SKM-1 (cell line): ENCODE measurements around the gene NFYA.

Experiments
- DNase-seq: peaks from one replicate; lab custom pipeline; 2025; ENCODE audit not compliant: unreplicated experiment; lab: John Stamatoyannopoulos, UW

The NFYA gene

DNA sequence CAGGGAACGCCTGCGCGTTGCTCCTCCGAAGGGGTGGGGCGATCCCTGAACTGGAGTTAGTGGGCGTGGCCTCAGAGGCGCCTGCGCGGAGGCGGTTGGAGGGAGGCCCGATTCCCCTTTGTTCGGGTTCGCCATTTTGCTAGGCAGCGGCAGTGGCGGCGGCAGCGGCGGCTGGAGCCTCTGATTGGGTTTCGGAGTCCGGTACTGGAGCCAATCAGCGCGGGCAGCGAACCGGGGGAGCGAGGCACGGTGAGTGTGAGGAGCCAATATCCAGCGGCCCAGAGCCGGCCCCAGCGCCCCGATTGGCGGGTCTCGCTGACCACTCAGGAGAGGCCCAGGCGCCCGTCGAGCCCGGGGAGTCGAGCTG is at the start of gene NFYA:
TSS of gene NFYA (plus strand) at position 139 of the 367 bp plus-strand sequence. CDS start 6,116 bp downstream, outside the sequence.
- peak; percentile 100 for DNase-seq

DNA sequence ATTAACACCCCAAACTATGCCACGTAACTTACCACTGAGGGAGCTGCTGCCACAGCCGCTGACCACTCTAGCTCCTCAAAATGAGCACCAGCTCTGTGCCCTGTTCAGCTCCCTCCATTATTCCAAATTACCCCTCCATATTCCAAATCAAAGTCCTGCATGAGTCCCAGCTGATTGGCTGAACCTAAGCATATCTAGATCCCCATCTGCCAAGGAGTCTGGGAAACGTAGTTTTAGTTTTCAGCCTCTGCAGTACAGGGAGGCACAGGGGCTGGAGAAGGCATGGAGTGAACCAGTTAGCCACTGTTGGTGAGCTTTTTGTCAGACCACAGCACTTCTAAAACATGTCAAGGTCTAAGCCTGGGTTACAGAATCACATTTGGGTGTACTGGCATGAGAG is 49.7 kb upstream of the NFYA start:
- no peak for DNase-seq

DNA sequence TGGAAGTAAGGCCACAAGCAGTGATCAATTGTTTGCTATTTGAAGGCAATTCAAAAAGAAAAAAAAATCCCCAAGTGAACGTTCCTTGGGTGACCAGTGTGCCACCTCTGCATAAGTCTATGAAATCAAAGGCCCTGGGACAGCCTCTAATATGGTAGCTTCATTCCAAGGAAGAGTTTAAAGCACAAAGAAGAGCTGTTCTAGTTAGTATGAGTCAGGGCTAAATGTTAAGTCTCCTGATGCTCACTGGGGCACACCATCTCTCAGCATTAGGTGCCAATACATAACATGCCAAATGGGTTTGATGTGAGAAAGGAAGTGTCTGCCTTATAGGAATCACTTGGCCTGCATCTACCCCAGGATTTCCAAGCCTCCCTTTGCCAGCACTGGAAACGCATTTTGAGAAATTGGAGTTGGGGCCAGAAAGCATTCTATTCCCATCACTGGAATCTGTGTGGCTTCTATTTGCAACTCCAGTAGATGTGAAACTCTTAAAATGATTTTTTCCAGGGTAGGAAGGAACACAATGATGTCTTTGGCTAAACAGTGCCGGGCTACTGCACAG is 46.7 kb upstream of the NFYA start:
- no peak for DNase-seq

DNA sequence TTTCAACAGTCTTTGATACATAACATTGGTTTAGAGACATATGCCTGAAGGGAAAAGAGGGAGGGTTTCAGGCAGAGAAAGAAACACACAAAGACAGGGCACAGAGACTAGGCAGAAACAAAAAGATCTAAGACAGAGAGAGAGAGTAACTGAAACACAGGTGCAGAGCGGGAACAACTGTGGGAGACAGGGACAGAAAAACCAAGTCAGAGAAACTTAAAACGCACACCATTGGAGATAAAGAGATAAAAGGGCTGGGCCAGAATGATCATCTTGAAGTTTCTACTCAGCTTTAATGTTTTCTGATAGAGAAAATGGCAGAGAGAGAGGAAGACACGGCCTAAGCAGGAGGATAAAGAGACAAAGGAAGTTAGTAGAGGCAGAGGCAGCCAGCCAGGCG is 45.5 kb upstream of the NFYA start:
- no peak for DNase-seq

DNA sequence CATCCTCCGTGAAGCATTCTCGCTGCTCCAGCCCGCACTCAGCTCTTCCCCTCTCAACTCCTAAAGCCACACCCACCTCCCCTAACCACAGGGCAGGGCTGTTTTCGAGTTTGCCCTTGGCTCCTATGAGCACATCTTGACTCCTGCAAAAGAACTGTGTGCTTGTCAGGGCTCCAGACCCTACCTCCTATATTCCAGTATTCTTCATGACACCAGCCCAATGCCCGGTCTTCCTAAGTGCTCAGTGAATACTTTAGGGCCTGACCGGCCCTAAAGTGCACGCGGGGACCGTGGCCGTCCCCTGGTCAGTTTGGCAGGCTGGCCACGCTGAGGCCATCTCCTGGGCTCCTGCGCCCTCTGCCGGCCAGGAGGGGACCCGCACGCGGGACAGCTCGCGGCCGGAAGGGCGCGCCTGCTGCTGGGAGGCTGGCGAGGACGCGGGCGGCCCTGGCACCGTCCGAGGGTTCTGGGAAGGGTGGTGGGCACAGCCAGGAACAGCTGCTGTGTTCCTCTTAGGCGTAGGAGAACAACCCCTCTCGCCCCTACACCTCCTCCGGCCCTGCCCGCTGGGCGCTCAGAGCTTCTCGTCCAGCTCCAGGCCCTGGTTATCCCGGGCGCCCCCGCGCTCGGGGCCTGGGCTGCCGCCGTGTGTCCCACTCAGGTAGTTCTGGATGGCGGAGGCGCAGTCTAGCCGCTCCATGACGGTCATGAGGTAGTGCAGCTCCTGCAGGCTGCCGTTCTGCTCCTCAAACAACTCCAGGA is 44.8 kb upstream of the NFYA start:
- DNase-seq, result peak; percentile 72

DNA sequence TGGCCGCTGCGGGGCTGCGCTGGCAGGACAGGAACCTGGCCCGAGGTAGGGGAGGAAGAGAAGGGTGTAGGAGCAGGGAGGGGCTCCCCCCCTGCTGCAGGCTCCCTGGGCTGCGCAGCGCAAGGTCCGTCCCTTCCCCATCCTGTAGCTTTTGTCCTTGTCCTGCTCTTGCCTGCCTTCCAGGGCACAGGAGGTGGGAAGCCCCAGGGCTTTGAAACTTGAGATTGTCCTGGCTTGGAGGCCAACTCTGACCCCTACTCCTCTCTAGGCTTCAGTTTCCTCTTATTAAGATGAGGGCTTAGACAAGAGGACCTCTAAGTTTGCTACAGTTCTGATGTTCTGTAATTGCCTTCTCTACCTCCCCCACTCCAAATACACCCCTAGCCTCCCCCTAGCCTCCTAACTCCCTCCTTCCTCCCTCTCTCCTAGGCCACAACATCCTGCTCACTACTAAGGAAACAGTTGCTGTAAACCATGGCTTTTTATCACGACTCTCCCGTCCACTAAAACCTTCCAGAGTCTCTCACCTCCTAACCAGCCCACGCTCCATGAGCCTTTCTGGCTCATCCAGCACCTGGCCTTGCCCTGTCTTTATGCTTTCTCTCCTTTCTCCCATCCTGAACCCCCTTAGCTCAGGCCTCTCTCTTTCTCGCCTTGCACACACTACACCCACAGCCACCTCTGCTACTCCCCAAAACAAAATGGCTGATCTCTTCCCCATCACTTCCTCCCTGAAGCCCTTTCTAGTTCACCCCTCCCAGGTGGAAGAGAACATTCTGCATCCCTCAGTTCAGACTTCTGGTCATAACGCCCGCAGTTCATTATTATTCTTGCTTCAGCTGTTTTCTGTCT is 44.0 kb upstream of the NFYA start:
- DNase-seq, result no peak

DNA sequence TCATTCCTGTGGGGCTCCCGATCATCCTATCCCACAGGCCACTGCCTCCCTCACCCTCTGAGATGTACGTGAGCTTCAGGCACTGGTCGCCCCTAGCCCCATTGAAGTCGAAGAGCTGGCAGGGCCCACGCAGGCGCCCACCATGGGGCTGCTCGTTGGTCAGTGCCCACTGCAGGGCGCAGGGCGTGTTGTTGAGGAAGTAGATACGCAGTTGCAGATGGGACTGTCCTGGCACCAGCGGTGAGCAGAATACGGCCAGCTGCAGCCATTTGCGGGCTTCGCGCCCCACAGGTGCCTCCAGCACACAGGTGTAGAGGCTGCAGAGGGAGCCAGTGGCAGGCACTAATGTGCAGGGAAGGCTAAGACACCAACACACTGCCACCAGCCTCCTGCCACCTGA is 39.9 kb upstream of the NFYA start:
- no peak for DNase-seq

DNA sequence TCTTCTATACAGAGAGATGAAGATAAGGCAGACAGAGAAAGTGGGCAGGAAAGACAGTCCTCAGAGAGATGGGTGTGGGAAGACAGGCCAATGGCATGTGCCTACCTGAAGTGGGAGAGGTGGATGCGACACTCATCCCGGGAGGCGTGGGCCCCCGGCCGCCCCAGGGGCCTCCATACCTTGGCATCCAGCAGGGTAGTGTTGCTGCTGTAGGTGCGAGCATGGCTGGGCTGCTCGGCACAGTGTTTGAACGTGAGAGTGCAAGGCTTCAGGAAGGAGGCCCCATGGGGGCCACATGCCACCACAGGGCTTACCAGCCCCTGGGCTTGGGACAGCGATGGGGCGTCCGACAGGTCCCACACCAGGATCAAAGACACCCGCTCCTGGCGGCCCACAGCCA is 39.0 kb upstream of the NFYA start:
- DNase-seq, result no peak

DNA sequence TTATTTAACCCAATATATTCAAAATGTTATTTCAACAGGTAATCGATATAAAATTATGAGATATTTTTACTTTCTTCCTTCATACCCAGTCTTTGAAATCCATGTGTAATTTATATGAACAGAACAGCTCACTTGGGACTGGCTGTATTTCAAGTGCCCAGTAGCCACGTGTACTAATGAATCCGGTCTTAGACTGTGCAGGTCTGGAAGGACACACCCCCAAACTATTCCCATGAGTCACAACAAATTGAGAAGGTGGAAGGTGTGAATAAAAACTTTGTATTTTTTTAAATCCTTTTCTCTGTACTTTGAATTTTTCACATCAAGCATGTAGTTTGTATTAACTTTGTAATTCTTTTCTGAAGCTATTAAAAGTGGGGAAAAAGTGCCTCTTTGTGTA is 36.6 kb upstream of the NFYA start:
- DNase-seq, result no peak

DNA sequence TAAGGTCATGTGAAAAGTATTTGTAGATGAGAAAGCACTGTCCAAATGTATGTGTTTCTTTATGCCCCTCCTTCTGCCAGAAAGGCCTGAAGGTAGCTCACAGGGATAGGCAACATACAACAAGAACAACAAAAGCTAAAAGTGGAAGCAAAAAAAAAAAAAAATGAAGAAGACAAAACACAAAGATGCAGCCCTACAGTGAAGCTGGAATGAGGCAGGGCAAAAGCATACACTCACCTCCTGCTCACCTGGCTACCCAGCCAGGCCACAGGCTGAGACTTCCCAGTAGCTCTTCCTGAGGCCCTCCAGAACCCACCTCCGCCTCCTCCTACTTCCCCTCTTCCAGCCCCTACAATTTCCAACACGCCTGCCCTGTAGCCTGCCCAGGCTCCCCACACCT is 36.2 kb upstream of the NFYA start:
- no peak for DNase-seq

DNA sequence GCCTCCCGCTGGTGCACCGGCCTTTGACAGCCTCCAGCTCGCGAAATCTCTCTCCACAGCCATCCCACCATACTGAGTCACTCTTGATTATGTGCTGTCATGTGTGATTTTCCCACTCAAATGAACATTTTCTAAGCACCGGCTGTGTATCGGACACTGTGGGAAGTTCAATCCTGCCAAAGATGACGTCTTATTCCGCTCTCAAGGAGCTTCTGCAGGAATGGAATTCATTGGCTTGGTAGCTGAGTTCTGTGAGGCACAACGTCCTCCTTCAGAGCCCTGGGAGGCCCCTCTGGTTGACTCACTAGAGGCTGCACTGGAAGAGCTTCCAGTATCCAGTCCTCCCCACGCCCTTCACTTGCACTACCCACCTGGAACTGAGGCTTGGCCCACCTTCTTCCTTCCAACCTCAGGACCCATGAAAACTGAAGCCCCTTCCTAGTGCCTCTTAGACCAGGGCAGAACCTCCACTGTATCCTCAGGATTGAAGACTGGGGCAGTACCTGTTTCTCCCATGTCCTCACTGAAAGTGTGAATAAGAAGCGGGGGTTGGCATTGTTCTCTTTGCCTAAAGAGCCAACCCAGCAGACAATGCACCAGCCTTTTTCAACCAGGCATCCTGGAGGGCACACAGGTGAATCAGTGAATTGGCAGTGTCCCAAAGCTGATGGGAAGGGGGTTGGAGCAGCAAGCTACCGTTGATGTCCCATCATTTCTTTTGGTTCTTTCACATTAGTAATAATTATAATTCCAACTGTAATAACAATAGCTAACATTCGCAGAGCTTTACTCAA is 35.5 kb upstream of the NFYA start:
- no peak for DNase-seq

DNA sequence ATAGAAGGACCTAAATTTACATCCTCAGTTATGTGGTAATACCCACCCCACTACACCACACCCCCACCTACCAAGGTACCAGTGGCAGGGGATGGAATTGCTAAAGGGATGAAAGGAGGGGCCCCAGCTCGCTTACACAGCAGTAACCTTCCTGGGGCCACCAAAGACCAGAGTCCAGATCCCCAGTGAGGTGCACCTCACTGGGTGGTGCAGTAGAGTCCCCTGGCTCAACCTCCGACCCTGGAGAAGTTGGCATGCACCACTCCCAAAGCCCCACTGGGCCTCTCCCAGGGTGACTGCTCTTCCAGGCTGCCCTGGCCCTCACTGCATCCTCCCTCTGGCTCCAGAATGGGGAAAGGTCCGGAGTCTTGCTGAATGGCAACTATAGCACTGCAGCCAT is 34.6 kb upstream of the NFYA start:
- no peak for DNase-seq

DNA sequence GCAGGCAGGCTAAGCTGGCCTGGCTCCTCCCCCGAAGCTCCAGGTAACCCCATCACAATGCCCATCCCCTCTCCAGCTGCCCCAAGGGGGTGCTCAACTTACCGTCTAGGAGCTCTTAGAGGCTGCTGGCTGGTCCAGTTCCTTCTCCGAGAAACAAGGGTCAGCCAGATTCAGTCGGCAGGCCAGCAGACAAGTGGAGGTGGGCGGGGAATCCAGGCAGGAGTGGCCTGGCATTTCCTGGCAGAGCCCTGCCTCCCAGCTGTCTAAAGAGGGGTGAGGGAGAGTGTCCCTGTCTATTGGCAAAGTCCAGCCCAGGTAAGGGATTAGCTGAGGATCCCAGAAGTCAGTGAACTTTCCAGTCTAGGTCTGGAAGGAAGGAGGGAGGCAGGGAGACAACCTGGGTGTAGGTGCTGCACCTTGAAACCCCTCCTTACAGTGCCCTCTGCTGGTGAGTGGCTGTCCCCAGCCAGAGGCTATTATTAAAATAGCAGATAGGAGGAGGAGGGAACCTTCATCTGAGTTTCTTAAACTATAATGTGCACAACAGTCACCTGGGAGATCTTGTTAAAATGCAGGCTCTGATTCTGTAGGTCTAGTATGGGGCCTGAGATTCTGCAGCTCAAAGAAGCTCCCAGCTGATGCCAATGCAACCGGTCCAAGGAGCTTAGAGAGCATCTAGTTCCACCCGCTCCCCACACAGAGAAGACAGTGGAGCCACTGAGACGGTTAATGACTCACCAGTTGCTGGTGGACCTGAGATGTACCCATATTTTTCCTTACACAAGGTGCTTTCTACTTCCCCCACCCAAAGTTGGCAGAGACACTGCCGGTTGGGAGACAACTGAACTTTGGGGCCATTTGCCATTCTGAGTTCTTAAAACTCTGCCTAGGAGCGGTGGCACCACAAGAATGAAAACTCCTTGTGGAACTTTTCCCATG is 33.4 kb upstream of the NFYA start, which contains the start of gene UNC5CL:
TSS of gene UNC5CL (minus strand) at position 162 of the 939 bp plus-strand sequence. CDS start 4,147 bp downstream, outside the sequence.
- peak; percentile 42 for DNase-seq

DNA sequence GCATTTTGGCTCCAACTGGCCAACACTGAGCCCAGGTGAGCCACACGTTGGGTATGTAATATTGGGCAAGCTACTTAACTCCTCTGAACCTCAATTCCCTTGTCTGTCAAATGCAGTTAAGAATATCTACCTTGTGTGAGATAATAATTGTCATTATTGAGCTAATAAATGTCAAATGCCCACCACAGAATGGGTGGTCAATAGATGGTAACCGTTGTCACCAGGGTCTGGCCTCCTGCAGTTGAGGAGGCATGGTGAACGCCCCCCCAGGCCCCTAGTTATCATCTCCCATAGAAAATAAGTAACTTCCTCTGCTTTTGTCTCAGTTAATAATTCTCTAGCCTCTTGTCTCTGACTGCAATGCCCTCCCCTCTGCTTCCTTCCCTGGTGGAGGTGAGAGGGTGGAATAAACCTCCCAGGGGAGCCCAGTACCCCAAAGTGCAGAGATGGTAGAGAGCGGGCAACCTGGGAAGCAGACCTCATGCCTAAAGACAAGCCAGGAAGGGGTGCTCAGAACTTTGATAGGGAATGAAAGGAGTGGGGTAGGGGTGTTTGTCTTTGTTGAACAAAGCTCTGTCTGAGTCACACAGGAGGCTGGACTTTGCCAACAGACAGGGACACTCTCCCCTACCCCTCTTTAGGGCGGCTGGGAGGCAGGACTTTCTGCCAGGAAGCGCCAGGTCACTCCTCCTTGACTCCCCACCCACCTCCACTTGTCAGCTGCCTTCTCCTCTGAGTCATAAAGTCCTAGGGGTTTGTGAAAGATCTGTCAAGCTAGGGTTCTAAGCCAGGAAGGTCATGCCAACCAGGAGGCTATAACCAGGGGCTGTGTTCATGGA is 32.5 kb upstream of the NFYA start:
- no peak for DNase-seq

DNA sequence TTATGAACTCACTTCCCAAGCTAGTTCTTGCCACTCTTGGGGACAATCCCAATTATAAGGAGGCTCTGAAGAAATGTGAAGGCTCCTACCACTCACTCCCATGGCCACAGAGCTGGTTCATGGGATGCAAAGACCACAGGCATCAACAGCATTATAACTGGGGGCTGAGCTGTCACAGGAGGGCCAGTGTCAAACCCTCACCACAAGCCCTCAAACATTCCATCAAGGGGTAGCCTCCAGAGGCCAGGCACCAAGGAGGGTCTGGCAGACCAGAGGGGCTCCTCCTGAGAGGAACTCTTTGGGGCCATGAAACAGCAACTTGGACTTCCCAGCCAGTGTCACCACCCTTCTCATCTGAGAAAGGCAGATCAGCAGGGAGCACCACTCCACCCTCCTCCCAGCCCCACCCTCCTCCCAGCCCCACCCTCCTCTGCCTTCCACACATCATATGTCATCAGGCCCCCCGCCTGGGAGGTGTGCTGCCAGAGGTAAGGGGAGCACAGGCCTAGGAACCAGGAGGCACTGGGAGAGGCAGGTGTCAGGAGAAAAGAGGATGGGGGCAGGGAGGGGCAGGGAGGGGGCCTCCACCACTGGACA is 31.7 kb upstream of the NFYA start:
- DNase-seq, result no peak

DNA sequence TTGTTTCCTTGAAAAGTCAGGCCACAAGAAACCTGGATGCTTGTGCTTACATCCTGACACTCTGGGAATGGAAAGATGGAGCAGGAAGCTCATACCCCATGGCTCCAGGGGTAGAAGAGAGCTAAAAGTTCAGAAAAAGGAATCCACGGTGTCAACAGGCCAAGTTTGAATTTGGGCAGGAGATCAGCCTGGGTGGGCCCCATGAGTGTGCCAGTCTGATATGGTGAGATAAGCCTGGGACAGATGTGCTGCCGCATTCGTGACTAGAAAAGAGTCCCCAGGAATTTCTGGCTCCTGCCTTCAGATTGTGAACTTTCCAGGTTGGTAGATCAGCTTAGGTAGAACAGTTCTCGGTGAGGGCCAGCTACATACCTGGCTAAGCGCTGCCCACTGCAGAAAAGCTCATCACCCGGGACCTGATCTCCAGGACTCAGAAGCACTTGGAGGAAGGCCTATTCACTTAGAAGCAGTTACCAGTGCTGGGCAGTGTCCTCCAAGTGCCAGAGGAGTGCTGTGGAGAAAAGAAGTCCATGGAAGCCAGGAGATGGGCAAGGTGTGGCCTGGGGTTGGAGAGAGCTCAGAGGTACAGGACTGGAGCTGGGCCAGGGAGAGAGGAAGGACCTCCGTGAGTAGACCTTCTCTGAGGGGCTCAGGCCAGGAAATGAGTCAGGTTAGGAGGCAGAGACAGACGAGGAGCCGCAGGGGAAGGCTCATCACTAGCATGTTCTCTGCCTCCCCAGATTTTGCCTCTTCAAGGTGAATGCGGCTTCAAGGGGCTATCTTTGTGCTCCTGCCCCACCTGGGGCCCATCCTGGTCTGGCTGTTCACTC is 30.3 kb upstream of the NFYA start, which contains the start of gene TSPO2:
TSS of gene TSPO2 (plus strand) at position 242 of the 830 bp plus-strand sequence. CDS start at position 761, 519 bp downstream.
- no peak for DNase-seq

DNA sequence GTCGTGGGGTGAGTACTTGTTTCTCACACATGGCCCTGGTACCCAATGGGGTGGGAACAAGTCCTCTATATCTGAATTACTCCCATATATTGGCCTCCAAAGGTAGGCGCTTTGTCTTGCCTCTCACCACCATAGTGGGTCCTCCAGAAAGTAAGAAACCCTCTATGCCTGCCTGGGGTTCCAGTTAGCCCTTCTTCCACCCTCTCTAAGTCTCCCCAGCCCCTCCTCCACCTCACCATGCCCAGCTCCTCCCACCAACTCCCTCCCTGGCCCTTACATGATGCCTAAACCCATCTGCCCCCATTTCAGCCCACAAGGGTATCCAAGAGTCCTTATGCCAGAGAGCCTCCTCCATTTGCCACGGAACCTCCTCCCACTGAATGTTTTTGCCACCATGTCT is 29.6 kb upstream of the NFYA start:
- no peak for DNase-seq

DNA sequence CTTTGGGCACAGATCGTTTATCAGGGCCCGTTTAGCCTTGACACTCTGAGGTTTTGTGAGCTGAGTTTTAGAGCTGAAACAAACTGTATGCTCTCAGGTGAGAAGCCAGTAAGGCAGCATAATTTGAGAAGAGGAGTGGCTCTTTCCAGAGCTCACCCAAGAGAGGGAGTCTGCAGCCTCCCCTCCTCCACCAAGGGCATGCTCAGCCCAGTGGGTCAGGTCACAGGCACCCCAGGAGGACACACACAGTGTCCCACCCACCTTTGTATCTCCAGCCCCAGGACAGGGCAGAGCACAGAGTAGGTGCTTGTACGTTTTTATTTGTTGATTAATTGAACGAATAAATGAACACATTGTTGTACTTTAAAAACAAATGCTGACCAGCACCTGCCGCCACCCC is 27.1 kb upstream of the NFYA start:
- no peak for DNase-seq
